ENCODE measurements around the gene PTPRG.

The PTPRG gene

GRCh38 chr3:61912158-61912557, 350.8 kb downstream of the PTPRG start:
- DNase-seq = no peak

DNA sequence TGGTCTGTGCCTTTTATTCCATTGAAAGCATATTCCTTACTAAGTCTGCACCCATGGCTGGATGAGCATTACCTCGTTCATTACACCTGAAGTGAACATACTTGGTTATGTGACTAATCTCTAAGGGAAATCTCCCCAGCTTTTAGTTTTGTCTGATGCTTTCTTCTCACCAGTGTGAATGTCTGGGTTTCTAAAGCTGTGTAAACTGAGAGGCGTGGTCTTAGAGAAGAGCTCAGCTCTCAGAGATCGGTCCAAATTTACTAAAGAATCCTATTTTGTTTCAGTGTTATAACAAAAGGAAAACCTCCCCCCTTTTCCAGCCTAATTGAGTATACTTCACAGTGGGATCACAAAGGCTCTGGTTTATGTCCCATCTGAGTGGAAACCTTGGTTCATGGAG, 352.3 kb downstream of the PTPRG start:
- no peak for DNase-seq

GRCh38 chr3:61914276-61914675, 352.9 kb downstream of the PTPRG start:
- DNase-seq = no peak

DNA sequence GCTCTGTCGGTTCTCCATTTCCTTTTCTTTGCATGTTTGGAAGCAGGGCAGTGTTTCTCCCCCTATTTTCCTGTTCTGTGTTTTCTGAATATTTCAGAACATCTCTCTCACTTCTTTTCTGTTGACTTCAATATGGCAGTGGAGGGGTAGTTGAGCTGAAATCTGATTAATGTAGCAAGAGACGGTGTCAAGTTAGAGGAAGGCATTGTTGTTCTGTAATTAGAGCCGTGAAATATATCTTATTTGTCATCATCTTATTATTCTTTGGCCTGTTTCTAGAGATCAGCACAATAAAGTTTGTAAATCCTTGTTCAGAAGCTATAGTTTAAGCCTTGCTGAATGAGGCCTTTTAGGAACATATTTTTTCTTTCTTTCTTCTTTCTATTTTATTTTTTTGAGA, 353.9 kb downstream of the PTPRG start:
- no peak for DNase-seq

DNA sequence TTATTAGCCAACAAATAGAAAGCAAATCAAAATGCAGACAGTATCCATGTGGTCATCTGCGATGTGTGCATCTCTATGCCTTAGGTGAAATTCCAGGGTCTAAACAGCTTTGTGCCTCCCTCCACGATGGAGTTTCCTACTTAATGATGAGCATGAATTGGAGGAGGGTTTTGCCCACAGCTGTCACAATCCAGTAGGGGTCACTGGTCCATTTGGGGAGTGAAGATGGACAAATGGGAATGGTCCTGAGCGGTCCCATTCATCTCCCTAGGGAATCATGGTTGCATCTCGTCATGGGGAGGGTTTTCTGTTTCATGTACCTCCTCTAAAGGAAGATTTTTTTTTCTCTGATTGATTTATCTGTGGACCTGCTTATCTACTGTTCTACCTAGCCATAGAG, 358.0 kb downstream of the PTPRG start:
- DNase-seq = no peak

GRCh38 chr3:61922118-61922517, 360.7 kb downstream of the PTPRG start:
- DNase-seq = no peak

DNA sequence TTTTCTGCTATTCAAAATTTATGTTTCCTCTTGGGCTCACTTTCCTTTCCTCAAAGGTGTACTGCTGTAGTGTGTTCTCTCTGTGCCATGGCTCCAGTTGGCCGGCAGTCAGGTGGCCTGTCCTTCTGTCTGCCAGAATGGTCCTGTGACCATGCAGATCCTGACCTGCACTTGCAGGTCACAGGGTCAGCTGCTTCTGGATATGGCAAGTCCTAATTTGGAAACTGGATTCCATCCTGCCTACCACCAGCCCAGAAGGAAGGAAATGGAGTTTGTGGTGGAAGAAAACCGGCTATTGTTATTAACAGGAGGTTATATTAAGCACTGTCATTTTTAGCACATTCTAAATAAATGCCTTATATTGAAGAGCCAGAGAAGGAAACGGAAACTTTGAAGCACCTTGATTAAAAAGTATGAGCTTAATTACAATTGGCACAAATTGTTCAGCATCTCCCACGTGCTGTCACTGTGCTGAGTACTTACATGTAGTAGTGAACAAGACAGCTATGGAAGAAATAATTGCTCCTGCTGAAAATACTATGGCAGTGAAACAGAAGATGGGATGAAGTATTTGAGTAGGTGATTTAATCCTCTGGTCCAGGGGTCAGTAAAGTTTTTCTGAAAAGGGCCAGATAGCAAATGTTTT, 362.8 kb downstream of the PTPRG start:
- no peak for DNase-seq

DNA sequence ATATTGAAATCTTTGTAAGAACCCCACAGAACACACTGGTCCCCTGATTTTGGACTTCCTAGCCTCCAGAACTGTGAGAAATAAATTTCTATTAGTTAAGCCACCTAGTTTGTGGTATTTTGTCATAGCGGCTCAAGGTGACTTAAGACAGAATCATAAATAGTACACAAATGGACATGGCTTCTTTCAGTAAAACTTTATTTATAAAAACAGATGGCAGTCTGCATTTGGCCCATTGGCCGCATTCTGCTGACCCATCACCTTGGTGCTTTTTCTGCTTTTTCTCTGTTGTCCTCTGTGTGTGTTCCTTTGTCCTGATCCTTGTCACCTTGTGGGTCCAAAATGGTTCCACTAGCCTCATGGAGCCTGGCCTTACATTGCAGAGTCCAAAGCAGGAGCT, 363.6 kb downstream of the PTPRG start:
- DNase-seq = no peak

DNA sequence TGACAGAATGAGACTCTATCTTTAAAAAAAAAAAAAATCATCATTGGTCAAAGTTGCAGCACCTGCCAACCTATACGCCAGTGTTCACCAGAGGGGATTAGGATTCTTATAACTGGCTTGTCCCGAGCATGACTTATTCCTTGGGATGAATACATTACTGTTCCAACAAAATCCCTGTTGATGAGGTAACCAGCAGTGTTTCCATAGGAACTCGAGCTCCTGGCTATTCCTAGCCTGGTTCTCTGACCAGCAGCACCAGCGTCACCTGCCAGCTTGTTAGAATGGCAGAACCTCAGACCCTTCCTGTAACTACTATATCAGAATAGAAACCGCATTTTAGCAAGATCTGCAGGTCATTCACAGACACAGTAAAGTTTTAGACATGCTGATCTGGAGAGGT, 364.4 kb downstream of the PTPRG start:
- DNase-seq = no peak

- no peak for DNase-seq
Measured at GRCh38 chr3:61926923-61927322, 365.6 kb downstream of the PTPRG start.

- no peak for DNase-seq
Measured at GRCh38 chr3:61927332-61927731, 366.0 kb downstream of the PTPRG start.

DNA sequence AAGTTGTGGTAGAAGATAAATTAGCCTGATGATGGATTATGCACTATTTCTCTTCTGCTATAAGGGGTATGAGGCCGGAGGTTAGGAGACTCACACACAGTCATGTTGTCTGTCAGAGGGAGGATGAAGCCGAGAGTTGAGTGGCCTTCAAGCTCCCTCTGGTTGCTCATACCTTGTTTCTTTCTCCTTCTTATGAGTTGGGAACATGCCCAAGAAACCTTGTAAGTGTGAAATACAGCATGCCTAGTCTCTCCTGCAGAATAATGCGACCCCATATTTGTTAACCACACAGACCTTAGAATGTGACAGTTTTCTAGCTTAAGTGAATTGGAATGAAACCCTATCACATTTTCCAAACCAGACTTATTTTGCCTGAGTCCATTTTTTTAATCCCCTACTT, 366.7 kb downstream of the PTPRG start:
- no peak for DNase-seq

GRCh38 chr3:61928776-61929314, 367.5 kb downstream of the PTPRG start:
- no peak for DNase-seq

DNA sequence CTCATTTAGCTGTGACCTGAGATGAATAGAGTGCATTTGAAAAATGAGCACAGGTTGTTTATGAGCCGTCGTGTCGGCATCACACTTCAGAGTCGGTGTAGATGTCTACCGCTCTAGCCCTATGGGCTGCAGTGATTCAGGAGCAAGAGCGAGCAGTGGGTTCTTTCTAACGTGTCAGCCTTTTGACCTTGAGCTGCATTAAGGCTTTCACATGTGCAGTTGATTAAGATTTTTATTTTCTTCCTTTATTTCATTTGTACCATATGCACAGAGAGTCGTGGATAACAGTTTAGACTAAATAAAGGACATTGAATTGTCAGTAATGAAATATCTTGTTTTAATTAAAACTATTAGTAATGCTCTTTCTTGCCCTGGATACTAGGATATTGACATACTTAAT, 368.2 kb downstream of the PTPRG start:
- DNase-seq = no peak

- DNase-seq = no peak
Measured at GRCh38 chr3:61932499-61932898, 371.1 kb downstream of the PTPRG start.

DNA sequence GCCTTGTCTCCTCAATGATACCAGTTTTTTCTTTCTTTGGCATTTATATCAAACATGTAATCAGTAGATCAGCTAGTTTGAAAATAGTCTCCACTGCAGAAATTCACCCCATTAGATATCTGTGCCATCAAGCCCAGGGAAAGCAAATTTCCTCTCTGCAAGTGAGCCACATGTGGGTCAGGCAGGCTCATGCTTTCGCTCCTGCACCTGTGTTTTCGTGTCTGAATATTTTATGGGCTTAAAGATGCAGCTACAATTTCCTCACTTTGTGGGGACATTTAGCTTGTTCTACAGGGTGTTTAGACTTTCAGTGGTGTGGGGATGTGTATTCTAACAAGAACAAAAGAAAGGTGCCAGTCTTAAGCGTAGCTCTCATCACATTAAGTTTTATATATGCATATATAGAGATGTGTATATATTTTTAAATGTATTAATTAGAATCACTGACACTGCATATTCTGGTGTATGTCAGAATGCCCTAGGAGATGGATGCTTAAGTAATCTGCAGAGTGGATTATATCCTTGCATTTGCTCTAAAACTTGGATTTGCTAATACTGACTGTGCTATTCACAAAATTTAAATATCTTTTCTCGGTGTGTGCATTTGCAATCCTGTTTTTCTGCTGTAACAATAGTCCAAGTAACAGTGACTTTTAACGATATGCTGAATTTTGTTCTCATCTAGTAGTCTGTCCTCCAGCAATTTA, 372.6 kb downstream of the PTPRG start:
- DNase-seq = no peak

- DNase-seq = no peak
Measured at GRCh38 chr3:61934505-61934871, 373.1 kb downstream of the PTPRG start.

DNA sequence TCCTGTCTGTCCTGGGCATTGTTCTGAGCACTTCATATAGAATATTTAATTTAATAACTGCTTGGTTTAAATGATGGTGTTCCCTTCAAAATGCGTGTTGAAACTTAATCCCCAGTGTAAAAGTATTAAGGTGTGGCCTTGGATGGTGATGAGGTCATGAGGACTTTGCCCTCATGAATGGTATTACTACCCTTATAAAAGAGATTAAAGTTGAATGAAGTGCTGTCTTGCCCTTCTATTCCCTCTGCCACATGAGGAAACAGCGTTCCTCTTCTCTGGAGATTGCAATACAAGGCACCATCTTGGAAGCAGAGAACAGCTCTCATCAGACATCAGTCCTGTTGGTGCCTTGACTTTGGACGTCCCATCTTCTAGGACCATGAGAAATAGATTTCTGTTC, 374.4 kb downstream of the PTPRG start:
- no peak for DNase-seq

DNA sequence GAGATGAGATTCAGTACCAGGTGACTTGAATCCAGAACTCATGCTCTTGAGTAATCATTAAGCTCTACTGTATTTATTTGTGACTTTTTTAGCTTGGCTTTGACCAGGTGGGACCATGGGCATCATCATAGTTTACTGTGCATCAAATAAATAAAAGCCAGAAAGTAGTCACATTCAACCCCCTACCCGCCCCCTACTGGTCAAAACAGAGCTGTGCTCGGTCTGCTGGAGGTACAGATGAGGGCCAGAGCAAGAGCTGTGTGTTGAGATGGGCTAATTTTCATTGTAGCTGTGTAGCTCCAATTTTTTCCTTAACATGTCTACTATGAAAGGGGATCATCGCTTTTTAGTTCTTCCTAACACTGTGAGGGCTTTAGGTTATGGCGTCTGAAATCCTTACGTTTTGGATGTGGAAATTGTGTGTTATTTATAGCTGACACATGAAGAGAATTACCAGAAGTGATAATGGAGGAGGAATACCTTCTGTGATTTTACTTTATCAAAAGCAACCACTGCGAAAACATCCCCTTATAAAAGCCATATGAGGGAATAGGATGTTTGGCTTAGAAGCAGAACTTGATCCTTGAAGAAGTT, 375.1 kb downstream of the PTPRG start:
- no peak for DNase-seq

DNA sequence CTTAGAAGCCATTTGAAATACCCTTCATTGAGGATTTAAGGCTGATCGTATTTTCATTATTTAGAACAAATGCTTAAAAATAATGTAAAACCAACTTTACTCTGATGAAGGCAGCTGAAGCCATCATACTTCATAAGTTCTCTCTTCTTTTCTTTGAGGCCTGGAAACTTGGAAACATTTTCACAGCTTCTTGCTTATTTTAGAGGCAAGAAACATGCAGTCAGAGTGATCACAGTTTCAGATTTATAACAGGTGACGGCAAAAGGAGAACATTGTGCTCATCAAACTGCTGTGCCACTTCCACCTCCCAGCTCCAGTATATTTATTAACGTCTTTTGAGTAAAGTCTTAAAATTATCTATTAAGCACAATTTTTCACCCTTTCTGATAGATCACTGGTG, 376.1 kb downstream of the PTPRG start:
- no peak for DNase-seq

GRCh38 chr3:61938878-61939549, 377.6 kb downstream of the PTPRG start:
- no peak for DNase-seq

DNA sequence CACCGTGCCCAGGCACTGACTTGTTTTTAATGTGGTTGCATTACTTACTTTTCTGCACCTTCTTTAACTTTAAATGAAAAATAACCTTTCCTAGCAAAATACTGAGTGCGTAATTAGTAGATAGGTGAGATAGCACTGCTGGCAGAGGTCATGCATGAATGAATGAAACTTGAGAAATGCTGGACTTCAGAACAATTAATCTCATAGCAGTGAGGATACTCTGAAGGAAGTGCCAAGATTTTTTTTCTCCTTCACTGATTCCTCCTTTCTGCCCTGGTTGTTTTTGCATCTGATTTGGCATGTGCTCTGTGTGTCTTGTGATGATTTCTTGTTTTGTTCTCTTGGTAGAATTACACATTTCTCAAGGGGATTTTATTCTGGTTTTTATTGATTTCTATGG, 378.9 kb downstream of the PTPRG start:
- no peak for DNase-seq

DNA sequence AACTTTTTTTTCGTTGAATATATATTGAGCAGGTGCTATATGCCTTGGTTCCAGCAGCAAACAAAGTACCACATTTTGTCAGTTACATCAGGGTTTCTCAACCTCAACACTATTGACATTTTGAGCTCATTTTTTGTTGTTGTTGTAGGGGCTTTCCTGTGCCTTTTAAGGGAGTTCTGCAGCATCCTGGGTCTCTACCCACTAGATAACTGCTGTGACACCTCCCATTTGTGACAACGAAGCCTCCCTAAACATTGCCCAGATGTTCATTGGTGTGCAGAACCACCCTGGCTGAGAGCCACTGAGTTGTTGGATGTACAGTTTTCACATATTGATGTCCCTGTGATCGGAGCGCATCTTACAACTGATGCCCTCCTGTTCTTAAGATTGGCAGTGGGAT, 382.6 kb downstream of the PTPRG start:
- DNase-seq = no peak

GRCh38 chr3:61944726-61945125, 383.4 kb downstream of the PTPRG start:
- DNase-seq = no peak
